Frontal cortex (tissue), 4 donors: ENCODE data around the gene BTBD10. TPM values are rescaled to one million over a fixed set of nuclear protein-coding genes. Genes with fewer than 3 reads are reported as not detected.

Experiments used
- DNase-seq, 2 donors: peaks; one replicate each; pipeline ENCODE4 v3.0.0; 2012; ENCODE audit warnings: low spot score in 2 of 2
- FAIRE-seq: peaks from 2 replicates; lab custom pipeline; 2012; peaks lifted over from hg19 to GRCh38; lab: Jason Lieb, UNC
- total RNA-seq: library from RNA; depleted of rRNA; stranded (reverse); fragments of >200 nt; gene quantifications from one replicate; pipeline ENCODE4 v1.2.3, GENCODE V29; 2014
- donor health status: control.
- donor health status: control.
- donor health status: control.

The BTBD10 gene
- total RNA-seq, 1 donor from 2014 or later: 271 TPM

GRCh38 chr11:13378316-13378715, 84.7 kb downstream of the BTBD10 start:
- FAIRE-seq (no peak), DNase-seq (no peak)

GRCh38 chr11:13376838-13377237, 86.2 kb downstream of the BTBD10 start:
- FAIRE-seq: no peak

GRCh38 chr11:13376402-13376801, 86.6 kb downstream of the BTBD10 start:
- no peak for DNase-seq
- no peak for FAIRE-seq

More at GRCh38 chr11:13376838-13377237, 86.2 kb downstream of the BTBD10 start:
- no peak for DNase-seq

- no peak for DNase-seq
Measured at GRCh38 chr11:13375798-13376197, 87.2 kb downstream of the BTBD10 start.

GRCh38 chr11:13373216-13373615, 89.8 kb downstream of the BTBD10 start:
- DNase-seq (no peak), FAIRE-seq (no peak)

More at GRCh38 chr11:13375798-13376197, 87.2 kb downstream of the BTBD10 start:
- FAIRE-seq: no peak

- FAIRE-seq (no peak), DNase-seq (no peak)
Measured at GRCh38 chr11:13368041-13368446, 95.0 kb downstream of the BTBD10 start.

GRCh38 chr11:13367115-13367514, 95.9 kb downstream of the BTBD10 start:
- DNase-seq (no peak), FAIRE-seq (no peak)

- DNase-seq (no peak), FAIRE-seq (no peak)
Measured at GRCh38 chr11:13366266-13367026, 96.6 kb downstream of the BTBD10 start.

GRCh38 chr11:13364388-13364787, 98.6 kb downstream of the BTBD10 start:
- FAIRE-seq: no peak
- DNase-seq: no peak

GRCh38 chr11:13362596-13363109, 100.4 kb downstream of the BTBD10 start:
- FAIRE-seq: no peak
- DNase-seq: no peak

GRCh38 chr11:13358596-13359270, 104.3 kb downstream of the BTBD10 start:
- DNase-seq (no peak), FAIRE-seq (no peak)

GRCh38 chr11:13357232-13357631, 105.8 kb downstream of the BTBD10 start:
- DNase-seq: no peak
- FAIRE-seq: no peak

- no peak for FAIRE-seq
Measured at GRCh38 chr11:13355191-13355590, 107.8 kb downstream of the BTBD10 start.

GRCh38 chr11:13354335-13354734, 108.7 kb downstream of the BTBD10 start:
- FAIRE-seq: no peak
- DNase-seq: no peak

More at GRCh38 chr11:13355191-13355590, 107.8 kb downstream of the BTBD10 start:
- no peak for DNase-seq

- DNase-seq (no peak), FAIRE-seq (no peak)
Measured at GRCh38 chr11:13352711-13353110, 110.3 kb downstream of the BTBD10 start.

GRCh38 chr11:13349581-13349980, 113.4 kb downstream of the BTBD10 start:
- FAIRE-seq (no peak), DNase-seq (no peak)

GRCh38 chr11:13349046-13349445, 114.0 kb downstream of the BTBD10 start:
- no peak for FAIRE-seq
- DNase-seq: no peak

- DNase-seq: no peak
- no peak for FAIRE-seq
Measured at GRCh38 chr11:13348305-13348704, 114.7 kb downstream of the BTBD10 start.

GRCh38 chr11:13347901-13348300, 115.1 kb downstream of the BTBD10 start:
- DNase-seq (no peak), FAIRE-seq (no peak)

- FAIRE-seq (no peak), DNase-seq (no peak)
Measured at GRCh38 chr11:13346470-13346869, 116.6 kb downstream of the BTBD10 start.

- no peak for FAIRE-seq
- DNase-seq: no peak
Measured at GRCh38 chr11:13344818-13345217, 118.2 kb downstream of the BTBD10 start.
